Gastroesophageal sphincter (tissue), 4 donors: ENCODE data around the gene ANXA4. TPM values are rescaled to one million over a fixed set of nuclear protein-coding genes. Genes with fewer than 3 reads are reported as not detected.

ENCODE experiments used
- ATAC-seq: fragments of 150-250 bp; one replicate; pipeline ENCODE4 v1.9.1; 2016; ENCODE audit warnings: mild to moderate bottlenecking, moderate library complexity
- H3K27ac ChIP-seq, 4 donors: fragments of 200-600 bp; sonication (generic) in 3 of 4; 1 replicate in 3 of 4; 2 replicates in 1 of 4; pipeline ENCODE4 v1.5.1; 2016 to 2019
- H3K27me3 ChIP-seq: fragments of 200-600 bp; sonication (generic); one replicate; pipeline ENCODE4 v1.5.1; 2019
- H3K36me3 ChIP-seq, 2 donors: fragments of 200-600 bp; sonication (generic); one replicate each; pipeline ENCODE4 v1.5.1; 2019; ENCODE audit warnings: control low read depth in 1 of 2
- H3K4me1 ChIP-seq, 3 donors: fragments of 200-600 bp; sonication (generic); 1 replicate in 2 of 3; 2 replicates in 1 of 3; pipeline ENCODE4 v1.5.1; 2016 to 2019; ENCODE audit warnings: control low read depth in 2 of 3
- H3K4me3 ChIP-seq, 2 donors: fragments of 200-600 bp; sonication (generic); one replicate each; pipeline ENCODE4 v1.5.1; 2019; ENCODE audit warnings: mild to moderate bottlenecking in 1 of 2, moderate library complexity in 1 of 2
- H3K9me3 ChIP-seq, 3 donors: fragments of 200-600 bp; sonication (generic); one replicate each; pipeline ENCODE4 v1.5.1; 2017 to 2019; ENCODE audit warnings: control low read depth in 2 of 3
- CTCF ChIP-seq, 4 experiments: fragments of 200-600 bp in 2 of 4; fragments of 450-650 bp in 2 of 4; sonication (generic) in 1 of 4; IDR thresholded peaks; one replicate each; pipeline ENCODE4 v1.5.1; 2017 to 2019; ENCODE audit warnings: antibody characterized with exemption in 4 of 4, mild to moderate bottlenecking in 2 of 4, moderate library complexity in 2 of 4
- EP300 ChIP-seq: sonication (generic); formaldehyde crosslinking; IDR thresholded peaks from one replicate; pipeline ENCODE4 v1.6.1; 2017; ENCODE audit warnings: antibody characterized with exemption, mild to moderate bottlenecking
- POLR2A ChIP-seq, 2 donors: fragments of 450-650 bp; IDR thresholded peaks; one replicate each; pipeline ENCODE4 v1.6.1; 2017; ENCODE audit warnings: antibody characterized with exemption in 2 of 2, mild to moderate bottlenecking in 2 of 2, moderate library complexity in 1 of 2
- POLR2AphosphoS5 ChIP-seq: sonication (generic); formaldehyde crosslinking; IDR thresholded peaks from one replicate; pipeline ENCODE4 v1.6.1; 2017; ENCODE audit warnings: antibody characterized with exemption
- WGBS, 2 donors: methylation state at CpG; one replicate each; pipeline ENCODE4 v1.1.5; 2018; ENCODE audit warnings: low coverage in 1 of 2; 5-methylcytosine and 5-hydroxymethylcytosine counted together
- total RNA-seq, 4 donors: library from RNA; depleted of rRNA; stranded (reverse); fragments of >200 nt; gene quantifications; one replicate each; pipeline ENCODE4 v1.1.0, GENCODE V29; 2016

The ANXA4 gene
- total RNA-seq, 4 donors from 2014 or later, result 49.0 to 66.8 (median 58.1) TPM

- Histone ChIP-seq H3K27ac (no peak overlapping the region), H3K27me3 (no peaks in the 10 kb centered on the region), H3K4me1 (peaks cover 0 to 13% (median 2%) of the 10 kb centered on the region in 3 donors), H3K36me3 (peaks cover 3 to 17% of the 10 kb centered on the region in 2 donors), H3K9me3 (no peaks in the 10 kb centered on the region), H3K4me3 (no peak overlapping the region)
- ATAC-seq, result no peak
- 82 to 89% methylated on average over 5 of the region's 5 CpGs for WGBS, 2 donors
- no peak for TF ChIP-seq EP300
- no peak for TF ChIP-seq POLR2A (IDR thresholded peaks at IDR 0.05)
- TF ChIP-seq POLR2AphosphoS5, result no peak
- TF ChIP-seq CTCF (IDR thresholded peaks at IDR 0.05), result no peak
Measured at GRCh38 chr2:69836316-69836715, 94.4 kb downstream of the ANXA4 start.

DNA sequence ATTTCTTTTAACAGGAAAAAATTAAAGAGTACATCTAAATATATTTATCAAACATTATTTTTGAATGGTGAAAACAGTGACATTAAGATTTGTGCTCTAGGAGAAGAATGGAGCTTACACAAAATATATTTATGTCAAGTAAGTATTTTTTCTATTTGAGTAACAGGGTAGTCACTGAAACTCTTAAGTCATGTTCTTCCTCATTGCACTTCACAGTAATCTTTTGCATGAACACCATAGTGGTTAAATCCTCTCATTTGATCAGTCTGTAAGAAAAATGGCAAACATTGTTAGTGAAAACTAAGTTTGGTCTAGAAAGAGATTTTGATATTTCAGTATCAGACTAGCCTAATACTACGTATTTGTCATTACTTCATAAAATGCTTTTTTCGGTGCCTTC lies 95.6 kb downstream of the ANXA4 start:
- Histone ChIP-seq H3K27ac (no peak overlapping the region), H3K4me1 (peaks cover 0 to under 1% (median 0%) of the 10 kb centered on the region in 3 donors), H3K36me3 (peaks cover 3 to 17% of the 10 kb centered on the region in 2 donors), H3K27me3 (no peaks in the 10 kb centered on the region), H3K4me3 (no peak overlapping the region), H3K9me3 (no peaks in the 10 kb centered on the region)
- 91 to 94% methylated on average over 2 of the region's 2 CpGs for WGBS, 2 donors
- TF ChIP-seq POLR2AphosphoS5 (no peak), EP300 (no peak), POLR2A (IDR thresholded peaks at IDR 0.05) (no peak), CTCF (IDR thresholded peaks at IDR 0.05) (no peak)
- ATAC-seq, result no peak

GRCh38 chr2:69843993-69844392 lies 102.1 kb downstream of the ANXA4 start:
- Histone ChIP-seq H3K27me3 (no peaks in the 10 kb centered on the region), H3K4me3 (no peak overlapping the region), H3K9me3 (no peaks in the 10 kb centered on the region), H3K36me3 (peaks cover 3 to 71% of the 10 kb centered on the region in 2 donors), H3K27ac (no peak overlapping the region), H3K4me1 (no peaks in the 10 kb centered on the region)
- no peak for TF ChIP-seq POLR2A (IDR thresholded peaks at IDR 0.05)
- TF ChIP-seq EP300, result no peak
- no peak for TF ChIP-seq POLR2AphosphoS5
- TF ChIP-seq CTCF (IDR thresholded peaks at IDR 0.05), result no peak
- ATAC-seq, result no peak

DNA sequence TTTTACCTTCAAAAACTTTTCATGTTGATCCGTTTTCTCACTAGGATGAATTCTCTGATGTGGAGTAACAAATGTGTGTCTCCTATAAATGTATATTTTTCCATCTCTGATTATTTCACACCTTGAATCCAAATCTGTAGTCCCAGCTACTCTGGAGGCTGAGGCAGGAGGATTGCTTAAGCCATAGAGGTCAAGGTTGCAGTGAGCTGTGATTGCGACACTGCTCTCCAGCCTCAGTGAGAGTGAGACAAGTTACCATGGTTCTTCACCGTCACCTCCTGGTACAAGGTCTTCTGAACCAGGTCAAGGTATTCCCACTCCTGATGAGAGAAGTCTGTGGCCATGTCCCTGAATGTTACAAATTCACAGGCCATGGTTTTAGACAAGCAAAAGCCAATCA lies 102.6 kb downstream of the ANXA4 start:
- H3K4me3 ChIP-seq, result no peak overlapping the region
- H3K27me3 ChIP-seq, result no peaks in the 10 kb centered on the region
- no peak for TF ChIP-seq POLR2A (IDR thresholded peaks at IDR 0.05)
- no peak for TF ChIP-seq POLR2AphosphoS5
- no peak for TF ChIP-seq CTCF (IDR thresholded peaks at IDR 0.05)
- no peak for TF ChIP-seq EP300
- no peaks in the 10 kb centered on the region for H3K9me3 ChIP-seq
- no peaks in the 10 kb centered on the region for H3K4me1 ChIP-seq
- WGBS, 2 donors, result 85 to 92% methylated on average over 1 to 2 of the region's 3 CpGs
- H3K36me3 ChIP-seq, result peaks cover 2 to 72% of the 10 kb centered on the region in 2 donors
- H3K27ac ChIP-seq, result no peak overlapping the region
- no peak for ATAC-seq

- H3K27me3 ChIP-seq, result no peaks in the 10 kb centered on the region
- TF ChIP-seq EP300 (no peak), POLR2AphosphoS5 (no peak), POLR2A (IDR thresholded peaks at IDR 0.05) (no peak), CTCF (IDR thresholded peaks at IDR 0.05) (no peak)
- H3K4me1 ChIP-seq, result no peaks in the 10 kb centered on the region
- WGBS, 2 donors, result 84 to 90% methylated on average over 4 to 9 of the region's 9 CpGs
- no peak overlapping the region for H3K4me3 ChIP-seq
- peaks cover 0 to 76% of the 10 kb centered on the region in 2 donors for H3K36me3 ChIP-seq
- H3K9me3 ChIP-seq, result no peaks in the 10 kb centered on the region
- H3K27ac ChIP-seq, result no peak overlapping the region
- ATAC-seq, result no peak
Measured at GRCh38 chr2:69846182-69847067, 104.5 kb downstream of the ANXA4 start.
